H1 (cell line): ENCODE data around the gene TMEM191B.
"Not testable (repeated sequence)": the region's sequence is repeated elsewhere in the genome, so short reads cannot be mapped to it uniquely, and the experiment has no call there.

Experiments
- CEBPB ChIP-seq: IDR thresholded peaks from 2 replicates; pipeline ENCODE4 v1.6.1; 2012; ENCODE audit warnings: low read depth, low read length
- CHD2 ChIP-seq: IDR thresholded peaks from 2 replicates; pipeline ENCODE4 v1.6.1; 2012; ENCODE audit warnings: low read length, improper control_type of control experiment
- GABPA ChIP-seq: IDR thresholded peaks from 2 replicates; pipeline ENCODE4 v1.6.1; 2011; ENCODE audit warnings: mild to moderate bottlenecking, low read length, moderate library complexity, borderline replicate concordance; ENCODE audit not compliant: insufficient read depth
- GTF2F1 ChIP-seq: IDR thresholded peaks from 2 replicates; pipeline ENCODE4 v1.6.1; 2012; ENCODE audit warnings: low read depth, low read length, improper control_type of control experiment, borderline replicate concordance
- MAFK ChIP-seq: IDR thresholded peaks from 2 replicates; pipeline ENCODE4 v1.6.1; 2012; ENCODE audit warnings: low read depth, mild to moderate bottlenecking, improper control_type of control experiment, low read length
- NANOG ChIP-seq: IDR thresholded peaks from 2 replicates; pipeline ENCODE4 v1.6.1; 2011; ENCODE audit warnings: low read length, low read depth, mild to moderate bottlenecking, inconsistent platforms; ENCODE audit not compliant: insufficient read depth, poor library complexity, severe bottlenecking
- NRF1 ChIP-seq: IDR thresholded peaks from 2 replicates; pipeline ENCODE4 v1.6.1; 2011; ENCODE audit warnings: mild to moderate bottlenecking, low read depth, low read length, improper control_type of control experiment
- POLR2A ChIP-seq, 2 experiments: IDR thresholded peaks; 1 replicate in 1 of 2; 2 replicates in 1 of 2; pipeline ENCODE4 v1.6.1; 2011; ENCODE audit warnings: low read depth in 2 of 2, low read length in 2 of 2, mild to moderate bottlenecking in 2 of 2; ENCODE audit errors: control extremely low read depth in 1 of 2
- SRF ChIP-seq: IDR thresholded peaks from 2 replicates; pipeline ENCODE4 v1.6.1; 2011; ENCODE audit warnings: mild to moderate bottlenecking, low read depth, low read length, moderate library complexity
- SUZ12 ChIP-seq: fragments of 200-600 bp; sonication (generic); IDR thresholded peaks from 2 replicates; pipeline ENCODE4 v1.6.1; 2012; ENCODE audit warnings: mild to moderate bottlenecking, inconsistent platforms, low read length, moderate library complexity, mixed read lengths
- TF ChIP-seq, protein P1 (sequence below), 3 experiments: IDR thresholded peaks; 1 replicate in 2 of 3; 2 replicates in 1 of 3; pipeline versions ENCODE4 v1.5.1 to v1.6.1; 2011; ENCODE audit warnings: low read length in 3 of 3, mild to moderate bottlenecking in 3 of 3, inconsistent platforms in 2 of 3, low read depth in 1 of 3, moderate library complexity in 1 of 3; ENCODE audit not compliant: insufficient read depth in 1 of 3; ENCODE audit errors: control extremely low read depth in 1 of 3
- TF ChIP-seq, protein P2 (sequence below): IDR thresholded peaks from 2 replicates; pipeline ENCODE4 v1.6.1; 2012; ENCODE audit warnings: inconsistent platforms
- TF ChIP-seq, protein P3 (sequence below): IDR thresholded peaks from 2 replicates; pipeline ENCODE4 v1.6.1; 2011; ENCODE audit warnings: low read length, improper control_type of control experiment

DNA sequence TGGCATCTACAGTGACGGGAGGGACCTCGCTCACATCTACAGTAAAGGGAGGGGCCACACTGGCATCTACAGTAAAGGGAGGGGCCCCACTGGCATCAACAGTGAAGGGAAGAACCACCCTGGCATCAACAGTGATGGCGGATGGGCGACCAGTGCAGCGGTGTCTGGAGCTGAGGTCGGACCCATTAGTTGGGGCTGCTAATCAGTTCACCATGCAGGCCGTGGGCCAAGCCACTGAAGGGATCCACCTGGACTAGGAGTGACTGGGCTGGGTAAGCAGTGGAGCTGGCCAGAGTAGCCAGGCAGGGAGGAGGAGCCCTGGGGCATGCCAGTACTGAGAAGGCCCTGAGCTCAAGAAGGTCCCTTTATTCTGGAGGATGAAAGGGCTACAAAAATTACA, 23.4 kb downstream of the TMEM191B start:
- TF ChIP-seq GABPA; NANOG; GTF2F1; CEBPB; SUZ12; POLR2A (IDR thresholded peaks at IDR 0.05; ENCODE audit: control extremely low read depth in 1 of 2, low read depth in 2 of 2, low read length in 2 of 2); SRF; NRF1; CHD2; MAFK: not testable (repeated sequence)
- TF ChIP-seq, protein P1, sequence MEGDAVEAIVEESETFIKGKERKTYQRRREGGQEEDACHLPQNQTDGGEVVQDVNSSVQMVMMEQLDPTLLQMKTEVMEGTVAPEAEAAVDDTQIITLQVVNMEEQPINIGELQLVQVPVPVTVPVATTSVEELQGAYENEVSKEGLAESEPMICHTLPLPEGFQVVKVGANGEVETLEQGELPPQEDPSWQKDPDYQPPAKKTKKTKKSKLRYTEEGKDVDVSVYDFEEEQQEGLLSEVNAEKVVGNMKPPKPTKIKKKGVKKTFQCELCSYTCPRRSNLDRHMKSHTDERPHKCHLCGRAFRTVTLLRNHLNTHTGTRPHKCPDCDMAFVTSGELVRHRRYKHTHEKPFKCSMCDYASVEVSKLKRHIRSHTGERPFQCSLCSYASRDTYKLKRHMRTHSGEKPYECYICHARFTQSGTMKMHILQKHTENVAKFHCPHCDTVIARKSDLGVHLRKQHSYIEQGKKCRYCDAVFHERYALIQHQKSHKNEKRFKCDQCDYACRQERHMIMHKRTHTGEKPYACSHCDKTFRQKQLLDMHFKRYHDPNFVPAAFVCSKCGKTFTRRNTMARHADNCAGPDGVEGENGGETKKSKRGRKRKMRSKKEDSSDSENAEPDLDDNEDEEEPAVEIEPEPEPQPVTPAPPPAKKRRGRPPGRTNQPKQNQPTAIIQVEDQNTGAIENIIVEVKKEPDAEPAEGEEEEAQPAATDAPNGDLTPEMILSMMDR (IDR thresholded peaks at IDR 0.05; ENCODE audit: control extremely low read depth in 1 of 3, insufficient read depth in 1 of 3, low read depth in 1 of 3, low read length in 3 of 3): not testable (repeated sequence)
- TF ChIP-seq, protein P2, sequence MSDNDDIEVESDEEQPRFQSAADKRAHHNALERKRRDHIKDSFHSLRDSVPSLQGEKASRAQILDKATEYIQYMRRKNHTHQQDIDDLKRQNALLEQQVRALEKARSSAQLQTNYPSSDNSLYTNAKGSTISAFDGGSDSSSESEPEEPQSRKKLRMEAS: not testable (repeated sequence)
- TF ChIP-seq, protein P3, sequence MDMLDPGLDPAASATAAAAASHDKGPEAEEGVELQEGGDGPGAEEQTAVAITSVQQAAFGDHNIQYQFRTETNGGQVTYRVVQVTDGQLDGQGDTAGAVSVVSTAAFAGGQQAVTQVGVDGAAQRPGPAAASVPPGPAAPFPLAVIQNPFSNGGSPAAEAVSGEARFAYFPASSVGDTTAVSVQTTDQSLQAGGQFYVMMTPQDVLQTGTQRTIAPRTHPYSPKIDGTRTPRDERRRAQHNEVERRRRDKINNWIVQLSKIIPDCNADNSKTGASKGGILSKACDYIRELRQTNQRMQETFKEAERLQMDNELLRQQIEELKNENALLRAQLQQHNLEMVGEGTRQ: not testable (repeated sequence)
